Cardiac fibroblast (primary cell): Measurements from ENCODE around the gene CTIF.

Experiments used
- DNase-seq, 2 donors: peaks; one replicate each; pipeline versions ENCODE4 v3.0.0 to v3.0.0-alpha.2; 2010; ENCODE audit warnings: low read depth in 2 of 2
- H3K4me3 ChIP-seq, 2 donors: replicated peaks in 1 of 2; 1 replicate in 1 of 2; 2 replicates in 1 of 2; pipeline ENCODE4 v1.5.1; 2011; ENCODE audit warnings: low read depth in 2 of 2, low read length in 2 of 2, mild to moderate bottlenecking in 2 of 2, moderate library complexity in 1 of 2
- CTCF ChIP-seq: IDR thresholded peaks from one replicate; pipeline ENCODE4 v1.5.1; 2011; ENCODE audit warnings: low read depth, mild to moderate bottlenecking, low read length, inconsistent platforms

Gene CTIF

GRCh38 chr18:48632676-48633257, 93.9 kb downstream of the CTIF start:
- H3K4me3 ChIP-seq, result no peak overlapping the region
- DNase-seq, result no peak
- no peak for TF ChIP-seq CTCF

GRCh38 chr18:48634491-48634890, 95.7 kb downstream of the CTIF start:
- TF ChIP-seq CTCF, result no peak
- no peak for DNase-seq
- H3K4me3 ChIP-seq, result no peak overlapping the region

GRCh38 chr18:48634975-48635374, 96.1 kb downstream of the CTIF start:
- no peak for DNase-seq
- no peak overlapping the region for H3K4me3 ChIP-seq
- no peak for TF ChIP-seq CTCF

- DNase-seq, result no peak
- no peak for TF ChIP-seq CTCF
- no peak overlapping the region for H3K4me3 ChIP-seq
These were observed 97.0 kb downstream of the CTIF start for GRCh38 chr18:48635806-48636205.

- DNase-seq, result no peak
- no peak for TF ChIP-seq CTCF
These were observed 97.6 kb downstream of the CTIF start for GRCh38 chr18:48636436-48636835.

GRCh38 chr18:48637081-48637990, 98.5 kb downstream of the CTIF start:
- H3K4me3 ChIP-seq, result no peak overlapping the region
- DNase-seq, result no peak
- TF ChIP-seq CTCF, result no peak

More at GRCh38 chr18:48636436-48636835, 97.6 kb downstream of the CTIF start:
- H3K4me3 ChIP-seq, result no peak overlapping the region
